Activated T-cell treated with anti-CD3 and anti-CD28 coated beads for 24 hours (primary cell): ENCODE results near the gene PBLD.

Source experiments
- DNase-seq: peaks from one replicate; pipeline ENCODE4 v3.0.0-alpha.2; 2020; ENCODE audit warnings: low read depth

Gene PBLD

DNA sequence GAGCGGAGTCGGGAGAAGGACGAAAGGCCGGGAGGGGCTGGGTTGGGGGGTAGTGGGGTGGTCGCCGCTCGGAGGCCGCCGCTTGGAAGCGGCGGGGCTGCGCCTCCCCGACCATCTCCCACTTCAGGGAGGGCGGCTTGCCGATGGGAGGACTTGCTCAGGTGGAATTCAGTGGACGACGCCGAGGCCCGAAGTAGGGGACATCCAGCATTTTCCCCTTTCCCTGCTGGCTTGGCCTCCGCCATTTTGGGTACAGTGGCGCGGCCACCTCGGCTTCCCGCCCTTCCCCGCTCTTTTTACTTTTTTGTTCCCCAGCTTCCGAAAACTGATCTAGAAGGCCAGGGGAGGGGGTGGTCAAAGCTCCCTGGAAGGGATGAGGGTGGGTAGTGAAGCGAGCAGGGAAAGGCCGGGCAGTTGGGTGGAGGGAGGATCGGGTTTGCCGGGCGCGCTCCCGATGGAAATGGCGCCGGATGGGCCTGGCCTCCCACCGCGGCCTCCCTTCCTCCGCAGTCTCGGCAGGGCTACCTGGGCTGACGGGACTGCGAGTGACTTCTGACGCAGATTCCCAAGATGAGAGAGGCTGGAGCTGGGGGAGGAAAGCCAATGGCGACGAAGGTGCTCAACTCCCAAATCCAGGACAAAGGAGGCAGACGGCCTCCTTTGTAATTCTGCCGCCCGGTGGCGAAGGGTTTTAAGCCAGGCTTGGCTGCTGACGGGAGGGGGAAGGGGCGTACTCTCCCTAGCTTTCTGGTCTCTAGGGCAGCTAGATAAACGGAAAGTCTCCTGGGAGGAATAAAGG is at the start of gene PBLD:
Gene PBLD, minus strand, starts transcription at position 670 of the 799 bp plus-strand sequence. CDS start 26,084 bp downstream, outside the sequence.
- peak; percentile 46 for DNase-seq

DNA sequence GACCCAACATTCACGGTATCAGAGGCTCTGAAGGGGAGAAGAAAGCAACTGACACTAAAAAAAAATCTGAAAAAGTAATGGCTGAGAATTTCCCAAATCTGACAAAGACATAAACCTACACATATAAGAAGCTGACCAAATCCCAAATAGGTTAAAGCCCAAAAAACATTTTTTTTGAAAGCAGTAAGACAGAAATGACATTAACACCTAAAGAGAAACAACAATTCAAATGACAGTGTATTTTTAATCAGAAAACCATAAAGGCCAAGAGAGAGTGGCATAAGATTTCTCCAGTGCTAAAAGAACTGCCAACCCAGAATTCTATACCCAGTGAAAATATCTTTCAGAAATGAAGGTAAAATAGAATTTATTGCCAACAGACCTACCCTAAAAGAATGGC is 38.9 kb upstream of the PBLD start:
- DNase-seq, result no peak

DNA sequence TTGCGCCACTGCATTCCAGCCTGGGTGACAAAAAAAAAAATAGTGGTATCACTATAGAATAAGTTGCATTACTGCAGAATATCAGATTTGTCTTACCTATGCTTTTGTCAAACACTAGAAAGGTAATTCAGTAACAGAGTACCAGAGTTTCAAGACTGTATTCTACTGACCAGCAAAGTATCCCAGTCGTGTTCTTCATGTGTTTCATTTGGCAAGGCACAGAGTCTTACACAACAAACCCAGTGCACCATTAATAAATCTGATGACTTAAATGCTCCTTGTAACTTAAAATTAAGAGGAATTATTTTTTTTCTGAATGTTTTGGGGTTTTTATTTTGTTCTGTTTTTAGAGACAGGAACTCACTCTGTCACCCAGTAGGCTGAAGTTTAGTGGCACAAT is 34.4 kb upstream of the PBLD start:
- DNase-seq, result no peak

DNA sequence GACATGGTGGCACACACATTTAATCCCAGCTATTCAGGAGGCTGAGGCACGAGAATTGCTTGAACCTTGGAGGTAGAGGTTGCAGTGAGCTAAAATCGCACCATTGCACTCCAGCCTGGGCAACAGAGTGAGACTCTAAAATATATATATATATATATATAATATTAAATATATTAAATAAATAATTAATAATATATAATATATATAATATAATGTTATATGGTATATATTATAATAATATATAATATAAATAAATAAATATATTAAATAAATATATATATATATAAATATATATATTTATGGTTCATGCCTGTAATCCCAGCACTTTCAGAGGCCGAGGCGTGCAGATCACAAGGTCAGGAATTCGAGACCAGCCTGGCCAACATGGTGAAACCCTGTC is 33.9 kb upstream of the PBLD start:
- DNase-seq, result no peak

DNA sequence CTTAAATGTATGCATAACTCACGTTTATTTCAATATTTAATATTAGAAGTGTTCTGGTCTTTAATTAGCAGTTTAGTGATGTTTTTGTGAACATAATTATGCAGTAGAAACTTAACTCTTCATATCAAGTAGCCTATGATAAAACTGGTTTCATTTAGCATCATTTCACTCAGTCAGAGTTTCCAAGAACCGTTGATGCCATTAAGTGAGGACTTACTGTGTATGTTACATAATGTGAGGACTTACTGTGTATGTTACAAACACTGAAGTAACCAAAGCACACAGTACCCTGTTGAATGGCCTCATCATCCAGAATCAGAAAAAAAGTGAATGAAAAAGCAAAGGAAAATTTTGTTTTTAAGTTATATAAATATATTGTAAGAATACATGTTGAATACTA is 32.9 kb upstream of the PBLD start:
- DNase-seq, result no peak

DNA sequence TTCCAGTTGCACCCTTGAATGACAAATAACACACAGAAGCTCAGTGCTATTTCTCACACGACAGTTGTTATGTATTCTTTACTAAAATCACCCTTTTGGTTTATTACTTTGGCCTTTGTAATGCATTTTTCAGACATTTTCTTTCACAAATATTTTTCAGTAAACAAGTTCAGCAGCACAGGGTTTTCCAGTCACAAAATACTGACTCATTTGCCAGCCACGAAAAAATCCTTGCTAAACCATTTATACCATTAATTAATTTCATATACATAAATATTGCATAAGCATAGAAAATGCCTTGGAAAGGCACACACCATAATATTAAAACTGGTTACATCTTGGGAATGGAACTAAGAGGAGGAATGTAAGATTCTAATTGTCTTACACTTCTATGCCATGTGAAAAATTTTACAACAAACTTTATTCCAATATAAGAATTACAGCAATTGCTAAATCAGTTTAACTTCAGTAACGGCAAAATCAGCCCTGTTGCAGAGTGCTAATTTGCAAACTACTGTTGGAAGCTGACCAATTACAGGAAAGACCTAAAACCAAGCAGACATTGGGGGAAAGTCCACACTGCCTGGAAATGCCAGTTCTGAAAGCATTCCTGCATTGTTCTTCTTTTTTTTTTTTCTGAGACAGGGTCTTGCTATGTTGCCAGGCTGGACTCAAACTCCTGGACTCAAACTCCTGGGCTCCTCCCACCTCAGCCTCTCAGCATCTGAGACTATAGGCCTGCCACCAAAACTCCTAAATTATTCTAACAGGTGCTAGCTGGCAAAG is 31.6 kb upstream of the PBLD start:
- no peak for DNase-seq

DNA sequence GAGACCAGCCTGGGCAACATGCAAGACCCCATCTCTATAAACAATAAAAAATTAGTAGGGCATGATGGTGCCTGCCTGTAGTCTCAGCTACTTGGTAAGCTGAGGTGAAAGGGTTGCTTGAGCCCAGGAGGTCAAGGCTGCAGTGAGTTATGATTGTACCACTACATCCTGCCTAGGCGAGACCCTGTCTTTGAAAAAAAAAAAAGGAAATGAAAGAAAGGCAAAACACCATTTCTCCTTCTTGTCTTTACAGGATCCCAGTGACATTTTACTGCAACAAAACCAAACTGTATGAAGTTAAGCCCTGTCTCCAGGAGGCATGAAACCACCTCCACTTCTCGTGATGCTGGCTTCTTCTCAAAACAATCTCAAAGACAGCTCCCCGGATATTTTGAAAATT is 29.9 kb upstream of the PBLD start:
- no peak for DNase-seq

DNA sequence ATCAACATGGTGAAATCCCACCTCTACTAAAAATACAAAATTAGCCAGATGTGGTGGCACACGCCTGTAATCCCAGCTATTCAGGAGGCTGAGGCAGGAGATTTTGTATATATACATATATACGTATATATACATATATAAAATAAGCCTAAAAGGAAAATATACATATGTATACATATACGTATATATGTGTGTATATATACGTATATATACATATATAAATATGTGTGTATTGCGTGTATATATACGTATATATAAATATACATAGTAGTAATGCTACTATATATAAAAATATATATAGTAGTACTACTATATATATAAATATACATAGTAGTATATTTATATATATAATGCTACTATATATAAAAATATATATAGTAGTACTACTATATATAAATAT is 26.5 kb upstream of the PBLD start:
- DNase-seq, result no peak

DNA sequence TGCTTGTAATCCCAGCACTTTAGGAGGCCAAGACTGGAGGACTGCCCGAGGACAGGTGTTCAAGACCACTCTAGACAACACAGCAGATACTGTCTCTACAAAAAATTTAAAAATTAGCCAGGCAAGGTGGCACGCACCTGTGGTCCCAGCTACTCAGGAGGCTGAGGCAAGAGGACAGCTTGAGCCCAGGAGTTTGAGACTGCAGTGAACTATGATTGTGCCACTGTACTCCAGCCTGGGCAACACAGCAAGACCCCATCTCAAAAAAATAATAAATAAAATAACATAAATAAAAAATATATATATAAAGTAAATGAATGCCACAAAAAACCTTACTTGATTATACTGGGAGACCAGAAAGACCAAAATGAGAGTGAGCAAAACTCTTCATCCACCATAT is 20.8 kb upstream of the PBLD start:
- no peak for DNase-seq

DNA sequence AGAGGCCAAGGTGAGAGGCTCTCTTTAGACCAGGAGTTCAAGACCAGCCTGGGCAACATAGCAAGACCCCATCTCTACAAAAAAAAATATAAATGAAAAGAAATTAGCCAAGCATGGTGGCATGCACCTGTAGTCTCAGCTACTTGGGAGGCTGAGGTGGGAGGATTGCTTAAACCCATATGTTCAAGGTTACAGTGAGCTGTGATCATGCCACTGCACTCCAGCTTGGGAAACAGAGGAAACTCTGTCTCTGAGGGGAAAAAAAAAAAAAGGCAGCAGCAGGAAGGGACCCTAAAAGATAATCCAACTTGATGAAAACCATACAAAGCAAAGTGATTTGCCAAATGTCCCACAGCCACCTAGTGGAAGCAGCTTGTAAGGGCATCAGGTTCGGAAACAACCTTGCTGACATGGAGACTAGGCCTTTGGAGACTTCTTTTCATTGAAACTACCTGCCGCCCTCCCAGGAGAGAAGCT is 15.6 kb upstream of the PBLD start:
- peak; percentile 16 for DNase-seq

DNA sequence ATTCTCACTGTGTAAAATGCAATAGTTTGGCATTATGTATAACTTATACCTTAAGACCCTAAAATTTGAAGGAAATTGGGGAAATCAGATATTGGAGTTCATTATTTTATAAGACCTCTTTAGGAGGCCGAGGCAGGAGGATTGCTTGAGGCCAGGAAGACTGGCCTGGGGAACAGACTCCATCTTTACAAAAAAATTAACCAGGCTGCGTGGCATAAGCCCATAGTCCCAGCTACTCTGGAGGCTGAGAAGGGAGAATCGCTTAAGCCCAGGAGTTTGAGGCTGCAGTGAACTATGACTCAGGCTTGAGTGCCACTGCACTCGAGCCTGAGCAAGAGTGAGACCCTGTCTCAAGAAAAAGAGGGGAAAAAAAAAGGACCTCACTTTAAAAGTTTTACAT is 14.0 kb upstream of the PBLD start:
- no peak for DNase-seq

DNA sequence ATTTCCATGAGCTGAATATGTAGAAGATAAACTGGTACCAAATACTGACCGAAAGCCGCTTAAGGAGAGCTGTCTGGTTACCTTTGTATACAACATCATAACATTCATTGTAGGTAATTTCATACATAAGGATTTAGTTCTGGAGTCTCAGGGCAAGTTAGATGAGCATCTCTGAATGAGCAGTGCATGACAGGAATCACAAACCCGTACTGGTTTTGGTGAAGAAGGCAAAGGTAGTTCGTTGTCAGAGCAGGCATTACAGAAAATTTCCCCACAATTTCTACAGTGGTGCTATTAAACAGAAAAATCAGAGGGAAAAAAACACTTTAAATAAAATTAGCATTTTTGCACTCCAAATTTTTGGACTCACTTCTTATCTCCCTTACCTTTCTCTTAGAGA is 12.9 kb upstream of the PBLD start:
- no peak for DNase-seq

DNA sequence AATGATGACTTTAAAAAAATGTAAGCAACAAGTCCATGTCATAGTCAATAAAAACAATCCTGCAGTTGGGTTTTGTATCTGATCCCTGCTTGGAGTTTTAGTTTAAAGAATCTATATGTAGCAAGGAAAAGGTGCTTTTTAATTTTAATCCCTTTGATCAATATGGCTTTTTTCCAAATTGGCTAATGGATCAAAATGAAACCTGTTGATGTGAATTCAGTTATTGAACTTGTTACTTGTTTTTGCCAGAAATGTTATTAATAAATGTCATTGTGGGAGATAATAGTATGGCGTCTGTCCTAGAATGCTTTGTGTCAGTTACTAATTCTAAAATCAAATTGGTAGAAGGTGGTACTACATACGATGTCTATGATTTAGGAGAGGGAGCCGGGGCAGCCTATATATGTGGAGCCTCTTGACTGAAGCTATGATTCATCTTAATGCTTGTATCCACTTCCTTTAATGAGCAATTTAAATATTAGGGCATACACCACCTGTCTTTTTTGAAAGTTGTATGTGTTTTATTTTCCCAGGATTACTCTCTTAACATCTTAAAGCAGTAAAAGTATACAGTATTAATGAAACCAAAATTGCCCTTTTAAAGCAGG is 10.3 kb upstream of the PBLD start:
- no peak for DNase-seq

DNA sequence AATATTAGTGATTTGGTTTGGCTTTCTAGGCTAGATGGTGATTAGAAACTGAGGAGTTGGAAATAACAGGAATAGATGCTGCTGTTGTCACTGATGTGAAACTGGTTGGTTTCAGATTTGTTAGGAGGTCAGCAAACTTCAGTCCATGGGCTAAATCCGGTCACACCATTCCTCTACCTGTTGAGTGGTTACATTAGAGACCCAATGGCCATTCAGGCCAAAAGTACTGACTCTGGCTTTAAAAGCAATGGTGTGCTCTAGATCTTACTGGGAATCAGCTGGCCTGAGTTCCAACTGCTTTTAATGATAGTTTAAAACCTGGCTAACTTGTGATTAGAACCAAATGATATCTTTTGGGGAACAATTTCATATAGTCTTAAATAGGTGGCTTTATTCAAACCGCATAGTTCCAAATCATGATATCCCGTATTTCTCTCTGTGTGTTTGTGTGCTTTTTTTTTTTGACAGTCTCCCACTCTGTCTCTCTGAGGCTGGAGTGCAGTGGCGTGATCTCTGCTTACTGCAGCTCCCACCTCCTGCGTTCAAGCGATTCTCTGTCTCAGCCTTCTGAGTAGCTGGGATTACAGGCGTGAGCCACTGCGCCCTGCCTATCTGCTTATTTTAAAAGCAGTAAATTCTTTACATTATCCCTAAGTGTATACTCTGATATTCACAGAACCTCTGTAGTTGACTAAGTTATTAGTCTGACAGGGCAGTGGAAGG is 7.8 kb upstream of the PBLD start:
- DNase-seq, result no peak

DNA sequence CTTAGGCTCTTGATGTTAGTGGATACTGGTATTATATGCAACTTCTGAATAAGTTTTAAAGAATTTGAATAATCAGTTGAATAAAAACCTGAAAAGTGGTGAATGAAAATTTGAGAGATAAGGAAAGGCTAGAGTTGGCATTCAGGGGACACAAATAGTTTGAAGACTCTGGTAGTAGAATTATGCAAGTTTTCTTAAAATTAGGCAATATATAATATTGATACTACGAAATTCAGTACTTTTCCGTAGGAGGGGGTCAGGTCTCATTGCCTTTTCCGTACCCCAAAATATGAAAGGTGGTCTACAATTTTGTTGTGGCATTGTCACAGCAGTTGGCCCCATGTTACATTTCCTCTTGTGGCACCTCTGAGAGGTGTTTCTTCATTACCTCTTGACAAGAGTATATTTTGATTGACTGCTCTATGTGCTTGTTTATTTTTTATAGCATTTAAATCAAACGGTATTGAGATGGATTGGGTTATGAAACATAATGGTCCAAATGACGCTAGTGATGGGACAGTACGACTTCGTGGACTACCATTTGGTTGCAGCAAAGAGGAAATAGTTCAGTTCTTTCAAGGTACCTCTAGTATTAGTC is 4.1 kb upstream of the PBLD start:
- no peak for DNase-seq

DNA sequence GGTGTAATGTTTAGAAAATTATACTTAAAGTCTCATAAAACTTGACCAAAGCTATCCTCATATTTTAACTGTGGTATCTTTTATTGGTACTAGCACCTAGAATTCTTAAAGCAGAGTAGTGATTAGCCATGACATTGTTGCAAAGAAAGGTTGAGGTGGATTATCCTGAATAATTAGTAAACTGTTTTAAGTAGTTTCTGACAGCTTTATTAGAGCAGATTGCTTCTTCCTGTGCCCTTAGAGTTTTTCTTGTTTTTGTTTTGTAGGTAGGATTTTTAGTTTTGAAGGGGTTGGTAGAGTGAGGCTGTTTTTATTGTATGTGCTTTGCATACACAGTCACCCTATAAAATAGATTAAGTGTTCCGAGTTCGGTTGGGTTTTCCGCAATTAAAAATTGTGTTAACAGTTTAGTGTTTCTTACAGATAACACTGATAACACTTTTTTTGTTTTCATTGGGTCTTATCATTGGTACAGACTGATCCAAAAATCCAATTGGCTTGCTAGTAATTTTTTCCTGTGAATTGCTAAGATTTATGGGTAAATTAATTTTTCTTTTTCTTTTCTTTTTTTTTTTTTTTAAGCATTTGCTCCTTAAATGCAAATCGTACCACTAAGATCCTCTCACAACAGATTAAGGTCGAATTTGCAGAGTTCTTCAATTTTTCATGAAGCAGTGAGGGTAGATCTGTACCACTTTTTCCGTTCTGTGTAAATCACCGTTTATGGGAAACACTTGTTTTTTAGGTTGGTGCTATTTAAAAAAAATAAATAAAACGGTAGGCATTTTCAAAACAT is 2.1 kb upstream of the PBLD start:
- DNase-seq, result no peak

DNA sequence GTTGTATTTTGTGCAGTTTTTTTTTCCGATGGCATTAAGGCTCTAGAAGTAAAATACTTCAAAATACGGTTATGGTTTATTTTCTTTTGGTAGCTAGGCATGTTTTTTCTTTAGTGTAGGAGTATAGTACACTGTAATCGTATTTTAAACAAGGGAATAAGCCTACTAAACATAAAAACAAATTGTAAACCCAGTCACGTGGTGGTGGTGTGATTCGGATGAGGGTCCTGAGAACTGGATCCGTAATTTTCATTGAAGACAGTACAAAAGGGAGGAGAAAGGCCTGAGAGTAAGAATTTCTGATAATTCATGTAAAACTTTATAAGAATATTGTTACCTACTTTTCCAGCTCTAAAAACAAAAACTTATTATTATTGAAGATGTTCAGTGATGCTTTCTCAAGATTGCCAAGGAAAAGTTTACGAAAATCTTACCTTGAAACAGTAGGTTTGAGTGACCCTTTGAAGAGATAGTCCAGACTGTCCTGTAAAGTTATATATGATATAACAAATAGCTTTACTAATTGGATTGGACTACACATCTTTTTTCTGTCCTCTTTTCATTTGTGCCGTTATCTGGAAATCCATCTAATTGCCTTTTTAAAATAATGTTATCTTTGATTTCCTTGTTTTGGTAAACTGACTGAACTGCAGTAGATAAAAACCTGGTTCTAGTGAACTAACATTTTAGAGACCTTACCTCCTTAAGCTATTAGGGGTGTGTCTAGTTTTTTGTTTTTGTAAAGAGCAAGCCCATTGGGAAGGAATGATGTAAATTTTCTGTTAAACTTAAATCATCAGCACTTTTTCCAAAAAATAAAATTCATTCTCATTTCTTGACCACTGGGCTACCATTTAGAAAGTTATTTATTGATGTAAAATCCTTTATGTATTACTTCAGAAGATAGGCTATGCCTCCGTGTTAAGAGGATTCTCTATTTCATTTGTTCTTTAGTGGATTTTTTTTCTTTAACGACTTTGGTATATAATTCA is 1.0 kb upstream of the PBLD start:
- no peak for DNase-seq

DNA sequence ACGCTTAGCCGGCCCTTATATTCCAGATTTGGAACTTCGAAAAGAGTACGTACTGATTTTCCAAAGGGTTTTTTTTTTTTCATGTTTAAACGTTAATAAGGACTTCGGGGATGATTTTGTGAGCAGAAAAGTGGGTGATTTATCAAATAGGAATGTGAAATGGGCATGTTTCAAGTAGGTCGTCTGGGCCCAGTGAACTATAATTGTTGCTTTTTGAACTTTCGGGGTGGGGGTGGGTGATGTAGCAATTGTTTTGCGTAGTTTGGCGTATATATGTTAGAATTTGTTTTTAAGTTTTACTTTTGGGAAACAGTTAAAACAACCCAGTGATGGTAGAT is 299 bp upstream of the PBLD start:
- DNase-seq, result no peak

DNA sequence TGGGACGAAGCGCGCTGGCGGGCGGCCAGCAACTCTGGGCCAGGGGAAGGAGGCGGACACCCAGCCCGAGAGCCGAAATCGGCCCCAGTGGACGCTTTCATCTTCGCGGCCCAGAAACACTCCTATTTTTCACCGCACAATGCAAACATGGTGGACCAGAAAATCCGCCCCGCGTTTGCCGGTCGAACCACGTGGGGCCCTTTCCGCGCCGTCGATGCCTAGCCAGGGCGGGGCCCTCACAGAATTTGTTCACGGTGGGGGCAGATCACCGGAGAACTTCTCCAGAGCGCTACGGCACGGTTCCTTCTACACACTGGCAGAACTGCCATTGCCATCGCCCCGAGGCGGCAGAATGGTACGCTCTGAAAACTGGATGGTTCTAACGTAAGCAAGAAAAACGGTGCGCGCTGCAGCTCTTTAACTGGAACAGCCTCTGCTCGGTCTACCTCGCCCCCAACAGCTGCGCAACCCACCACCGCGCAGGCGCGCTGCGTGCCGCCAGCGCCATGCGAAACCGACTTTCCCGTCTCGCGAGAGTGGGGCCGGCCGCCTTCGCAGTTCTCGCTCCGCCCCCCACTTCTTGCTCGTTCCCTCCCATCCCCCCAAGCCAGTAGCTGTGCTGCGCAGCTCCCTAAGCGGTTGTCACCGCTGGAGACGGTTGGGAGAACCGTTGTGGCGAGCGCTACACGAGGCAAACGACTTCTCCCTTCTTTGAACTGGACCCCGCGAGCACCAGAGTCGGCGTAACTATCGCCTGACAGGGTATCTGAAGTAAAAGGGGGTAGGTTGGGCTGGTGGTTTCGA is 1.1 kb downstream of the PBLD start, which contains the start of gene HNRNPH3:
Gene HNRNPH3, plus strand, starts transcription at position 610 of the 804 bp plus-strand sequence. CDS start 5,158 bp downstream, outside the sequence.
- DNase-seq, result peak; percentile 99
